ENCODE results near the gene DHH.

DNA sequence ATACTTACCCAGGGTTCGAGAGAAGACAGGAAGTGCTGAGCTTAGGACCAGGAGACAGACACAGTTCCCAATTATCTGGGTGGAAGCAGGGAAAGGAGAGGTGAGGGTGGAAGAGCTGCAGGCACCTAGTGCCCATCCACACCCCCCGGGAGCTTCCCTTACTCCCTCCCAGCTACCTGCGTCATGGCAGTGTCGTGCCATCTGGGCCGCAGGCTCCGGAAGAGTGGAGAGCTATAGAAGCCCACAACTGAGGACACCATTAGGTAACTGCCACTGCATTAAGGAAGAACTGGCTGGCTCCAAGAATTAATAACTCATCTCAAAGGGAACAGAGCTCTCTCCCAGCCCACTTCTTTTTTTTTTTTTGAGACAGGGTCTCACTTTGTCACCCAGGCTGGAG is 5.8 kb upstream of the DHH start:
- TF ChIP-seq CHD2 (IDR thresholded peaks at IDR 0.05; ENCODE audit: borderline replicate concordance, low read depth, low read length) (no peak), BACH1 (IDR thresholded peaks at IDR 0.05; ENCODE audit: borderline replicate concordance) (no peak), MXI1 (IDR thresholded peaks at IDR 0.05; ENCODE audit: low read depth, low read length) (no peak)
